ENCODE data around the gene EPN3.

The EPN3 gene

DNA sequence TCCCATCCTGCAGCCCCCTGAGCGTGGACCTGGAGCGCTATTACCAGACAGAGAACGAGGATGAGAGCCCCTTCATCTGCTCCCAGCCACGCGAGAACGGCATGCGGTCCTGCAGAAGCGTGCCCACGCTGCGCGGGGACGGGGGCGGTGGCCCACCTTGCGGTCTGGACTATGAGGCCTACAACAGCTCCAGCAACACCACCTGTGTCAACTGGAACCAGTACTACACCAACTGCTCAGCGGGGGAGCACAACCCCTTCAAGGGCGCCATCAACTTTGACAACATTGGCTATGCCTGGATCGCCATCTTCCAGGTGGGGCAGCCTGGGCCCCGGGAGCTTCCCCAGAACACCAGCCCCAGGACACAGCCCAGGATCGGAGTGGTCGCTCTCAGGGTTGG is 40.0 kb downstream of the EPN3 start:
- no peak for DNase-seq

DNA sequence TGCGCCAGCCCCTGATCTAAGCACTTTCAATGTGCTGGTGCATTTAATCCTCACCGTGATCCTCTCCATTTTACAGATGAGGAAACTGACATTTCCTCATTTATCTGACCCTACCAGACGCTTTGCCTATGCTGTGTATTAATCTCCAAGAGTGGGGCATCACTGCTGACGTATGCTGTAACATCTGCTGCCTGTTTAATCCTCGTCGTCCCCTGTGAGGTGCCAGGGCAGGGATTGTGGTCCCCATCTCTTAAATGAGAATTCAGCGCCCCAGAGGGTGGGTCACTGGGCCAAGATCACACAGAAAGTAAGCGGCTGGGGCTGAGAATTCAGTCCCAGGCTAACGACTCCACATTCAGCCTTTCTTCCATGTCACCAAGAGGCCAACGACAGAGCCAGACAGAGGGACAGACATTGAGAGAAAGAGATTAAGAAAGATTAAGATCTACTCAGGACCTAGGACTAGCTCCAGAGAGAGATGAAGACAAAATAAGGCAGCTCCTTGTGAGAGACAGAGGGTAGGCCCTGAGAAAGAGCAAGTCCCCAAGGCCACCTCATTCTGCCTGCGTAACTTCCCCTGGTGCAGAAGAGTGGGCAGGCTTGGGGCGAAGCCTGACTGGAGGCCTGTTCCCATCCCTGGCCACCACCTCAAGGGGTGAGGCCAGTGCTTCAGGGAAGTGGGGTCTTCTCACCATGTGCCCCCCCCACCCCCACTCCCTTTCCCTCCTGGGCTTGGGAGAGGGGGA is 41.5 kb downstream of the EPN3 start:
- DNase-seq: no peak

DNA sequence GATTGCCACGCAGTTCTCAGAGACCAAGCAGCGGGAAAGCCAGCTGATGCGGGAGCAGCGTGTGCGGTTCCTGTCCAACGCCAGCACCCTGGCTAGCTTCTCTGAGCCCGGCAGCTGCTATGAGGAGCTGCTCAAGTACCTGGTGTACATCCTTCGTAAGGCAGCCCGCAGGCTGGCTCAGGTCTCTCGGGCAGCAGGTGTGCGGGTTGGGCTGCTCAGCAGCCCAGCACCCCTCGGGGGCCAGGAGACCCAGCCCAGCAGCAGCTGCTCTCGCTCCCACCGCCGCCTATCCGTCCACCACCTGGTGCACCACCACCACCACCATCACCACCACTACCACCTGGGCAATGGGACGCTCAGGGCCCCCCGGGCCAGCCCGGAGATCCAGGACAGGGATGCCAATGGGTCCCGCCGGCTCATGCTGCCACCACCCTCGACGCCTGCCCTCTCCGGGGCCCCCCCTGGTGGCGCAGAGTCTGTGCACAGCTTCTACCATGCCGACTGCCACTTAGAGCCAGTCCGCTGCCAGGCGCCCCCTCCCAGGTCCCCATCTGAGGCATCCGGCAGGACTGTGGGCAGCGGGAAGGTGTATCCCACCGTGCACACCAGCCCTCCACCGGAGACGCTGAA is 43.2 kb downstream of the EPN3 start:
- peak; percentile 26 for DNase-seq

DNA sequence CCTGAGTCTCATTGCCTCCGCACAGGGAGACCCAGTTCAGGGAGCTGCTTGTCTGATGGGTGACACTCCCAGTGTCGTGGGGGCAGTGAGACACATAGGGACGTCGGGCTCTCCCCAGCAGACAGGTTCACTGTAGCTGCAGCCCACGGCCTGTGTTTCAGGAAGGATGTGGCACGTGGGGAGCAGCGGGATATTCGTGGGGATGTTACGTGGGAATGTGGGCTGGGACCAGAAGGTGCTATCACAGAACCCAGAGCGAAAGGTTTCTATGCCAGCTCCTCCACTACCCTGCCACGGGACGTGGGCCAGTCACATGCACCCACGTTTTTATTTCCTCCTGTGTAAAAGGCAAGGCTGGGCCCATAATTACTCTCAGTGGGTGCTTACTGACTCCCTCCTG is 44.3 kb downstream of the EPN3 start:
- DNase-seq: no peak

DNA sequence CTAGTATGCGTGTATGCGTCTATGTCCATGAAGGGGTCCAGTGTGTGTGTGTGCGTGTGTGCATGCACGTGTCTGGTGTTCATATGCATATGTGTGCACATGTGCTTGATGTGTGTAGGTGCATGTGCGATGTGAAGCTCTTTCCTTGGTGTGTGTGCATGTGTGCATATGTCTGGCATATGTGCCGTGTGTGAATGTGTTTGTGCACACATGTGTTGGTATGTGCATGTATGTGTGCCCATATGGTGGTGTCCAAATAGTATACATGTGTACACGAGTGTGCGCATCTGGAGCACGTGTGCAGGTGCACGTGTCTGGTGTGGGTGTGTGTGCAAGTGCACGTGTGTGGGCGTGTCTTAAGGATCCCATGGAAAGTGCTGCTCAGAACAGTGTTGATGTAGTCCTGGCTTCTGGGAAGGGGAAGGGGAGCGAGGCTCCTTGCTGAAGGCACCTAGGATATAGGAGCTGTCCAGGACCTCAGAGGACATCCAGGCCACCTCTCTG is 45.0 kb downstream of the EPN3 start:
- DNase-seq: no peak

DNA sequence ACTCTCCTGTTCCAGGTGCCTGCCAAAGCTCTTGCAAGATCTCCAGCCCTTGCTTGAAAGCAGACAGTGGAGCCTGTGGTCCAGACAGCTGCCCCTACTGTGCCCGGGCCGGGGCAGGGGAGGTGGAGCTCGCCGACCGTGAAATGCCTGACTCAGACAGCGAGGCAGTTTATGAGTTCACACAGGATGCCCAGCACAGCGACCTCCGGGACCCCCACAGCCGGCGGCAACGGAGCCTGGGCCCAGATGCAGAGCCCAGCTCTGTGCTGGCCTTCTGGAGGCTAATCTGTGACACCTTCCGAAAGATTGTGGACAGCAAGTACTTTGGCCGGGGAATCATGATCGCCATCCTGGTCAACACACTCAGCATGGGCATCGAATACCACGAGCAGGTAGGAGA is 45.6 kb downstream of the EPN3 start:
- no peak for DNase-seq

DNA sequence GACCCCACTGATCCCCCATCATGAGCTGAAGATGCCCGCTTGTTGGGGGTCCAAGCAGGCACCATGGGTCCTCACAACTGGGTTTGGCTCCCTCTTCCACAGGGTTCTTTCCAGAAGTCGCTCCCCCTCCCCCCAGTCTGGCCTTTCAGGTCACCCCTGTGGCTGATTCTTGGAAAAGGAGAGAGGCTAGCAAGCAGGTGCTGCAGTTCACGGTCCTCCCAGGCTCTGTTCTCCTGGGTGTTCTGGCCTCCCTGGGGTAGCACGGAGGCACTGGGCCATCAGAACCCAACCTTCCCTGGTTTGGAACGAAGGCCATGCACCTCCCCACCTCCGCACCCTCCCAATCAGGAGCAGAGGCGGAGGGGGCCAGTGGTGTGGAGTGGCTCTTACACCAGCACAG is 46.9 kb downstream of the EPN3 start:
- no peak for DNase-seq

DNA sequence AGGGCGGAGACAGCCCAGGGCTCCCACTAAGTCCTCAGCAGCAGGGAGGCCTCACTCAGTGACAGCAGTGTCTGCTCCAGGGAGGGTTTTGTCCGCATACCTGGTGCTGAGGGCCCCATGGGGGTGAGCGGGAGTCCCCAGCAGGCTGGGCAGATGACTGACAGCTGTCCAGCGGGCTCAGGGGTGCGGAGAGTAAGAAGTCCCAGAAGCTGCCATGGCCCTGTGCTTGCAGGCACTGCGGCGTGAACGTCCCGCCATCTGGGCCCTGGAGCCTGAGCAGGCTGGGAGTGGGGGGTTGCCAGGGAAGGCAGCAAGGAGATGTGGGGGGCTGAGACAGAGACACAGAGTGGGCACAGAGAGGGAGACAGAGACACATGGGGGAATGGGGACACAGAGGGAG is 48.1 kb downstream of the EPN3 start:
- DNase-seq: no peak

DNA sequence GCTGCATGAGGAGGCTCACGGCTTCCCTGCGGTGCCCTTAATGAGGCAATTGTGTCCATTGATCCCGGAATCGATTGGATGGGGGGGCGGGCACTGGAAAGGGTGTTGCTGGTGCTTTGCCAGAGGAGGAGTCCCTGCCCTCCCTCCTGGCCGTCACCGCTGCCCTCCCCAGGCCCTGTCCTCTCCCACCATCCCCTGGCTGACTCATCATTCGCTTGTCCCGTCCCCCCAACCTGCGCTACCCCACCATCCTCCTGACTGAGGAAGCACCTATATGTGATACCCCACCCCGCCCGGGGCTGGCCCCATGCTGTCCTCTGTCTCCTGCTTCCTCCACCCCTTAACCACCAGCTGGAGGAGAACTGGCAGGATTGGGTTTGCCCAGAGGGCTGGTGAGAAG is 48.8 kb downstream of the EPN3 start:
- DNase-seq: no peak

DNA sequence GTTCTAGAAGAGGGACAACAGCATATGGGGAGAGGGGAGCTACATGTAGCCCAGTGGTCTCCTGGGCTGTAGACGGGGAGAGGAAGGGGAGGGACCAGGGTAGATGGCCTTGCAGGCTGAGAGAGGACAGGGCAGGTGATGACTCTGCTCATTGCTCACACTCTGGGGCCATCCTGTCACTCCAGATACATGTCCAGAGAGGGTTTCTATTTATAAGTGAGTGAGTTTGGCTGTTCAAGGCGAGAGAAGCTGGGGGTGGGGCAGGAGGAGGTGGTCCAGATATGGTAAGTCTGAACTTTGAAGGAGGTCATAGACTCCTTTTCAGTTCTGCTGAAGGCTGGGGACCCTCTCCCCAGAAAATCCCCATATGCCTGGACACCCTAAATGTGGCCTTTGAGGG is 50.2 kb downstream of the EPN3 start:
- no peak for DNase-seq

DNA sequence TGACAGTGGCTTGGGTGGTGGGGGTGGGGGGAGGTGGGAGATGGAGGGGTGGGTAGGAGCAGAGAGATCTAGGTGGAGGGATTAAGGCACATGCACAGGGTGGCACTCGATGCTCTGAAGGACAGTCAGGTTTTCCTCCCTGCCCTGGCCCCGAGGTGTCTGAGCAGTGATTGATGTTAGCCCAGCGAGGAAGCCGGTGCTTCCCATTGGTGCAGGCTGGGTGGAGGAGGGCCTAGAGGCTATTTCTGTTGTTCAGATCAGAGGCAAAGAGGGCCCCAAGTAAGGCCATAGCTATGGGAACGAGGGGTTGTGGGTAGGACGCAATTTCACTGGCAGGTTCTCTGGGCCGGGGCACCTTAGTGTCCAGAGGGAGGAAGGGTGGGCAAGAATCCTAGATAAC is 51.1 kb downstream of the EPN3 start:
- DNase-seq: no peak

DNA sequence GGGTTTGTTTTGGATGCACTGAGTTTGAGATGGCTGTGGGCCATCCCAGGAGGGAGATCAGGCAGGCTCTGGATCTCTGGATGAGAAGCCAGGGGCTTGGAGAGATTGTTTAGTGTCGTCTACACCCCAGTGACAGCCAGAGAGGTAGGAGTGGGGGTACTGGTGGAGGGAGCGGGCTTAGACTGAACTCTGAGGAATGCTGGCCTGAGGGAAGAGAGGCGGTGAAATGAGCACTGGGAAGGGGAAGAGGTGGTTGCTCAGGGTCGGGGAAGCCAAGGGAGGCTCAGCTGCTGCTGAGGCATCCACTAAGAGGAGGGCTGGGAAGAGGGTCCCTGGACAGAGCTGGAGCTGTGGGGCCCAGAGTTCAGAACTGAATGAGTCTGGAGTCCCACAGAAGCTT is 51.6 kb downstream of the EPN3 start:
- no peak for DNase-seq

DNA sequence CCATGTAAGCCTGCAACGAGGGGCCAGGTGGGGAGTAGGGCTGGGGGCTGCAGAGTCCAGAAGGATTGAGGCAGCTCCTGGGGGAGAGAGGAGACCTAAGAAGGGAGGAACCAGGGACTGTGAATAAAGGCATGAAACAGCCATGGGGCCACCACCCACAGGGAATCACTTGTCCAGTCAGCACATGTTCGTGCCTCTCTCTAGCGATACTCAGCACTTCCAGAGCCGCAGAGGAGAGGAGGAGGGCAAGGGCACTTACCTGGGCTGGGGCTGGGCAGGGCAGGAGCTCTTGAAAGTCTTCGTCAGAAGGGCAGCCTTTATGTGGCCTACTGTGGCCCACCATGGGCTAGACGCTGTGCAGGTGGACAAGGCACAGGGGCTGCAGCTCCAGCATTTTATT is 52.2 kb downstream of the EPN3 start:
- DNase-seq: no peak

DNA sequence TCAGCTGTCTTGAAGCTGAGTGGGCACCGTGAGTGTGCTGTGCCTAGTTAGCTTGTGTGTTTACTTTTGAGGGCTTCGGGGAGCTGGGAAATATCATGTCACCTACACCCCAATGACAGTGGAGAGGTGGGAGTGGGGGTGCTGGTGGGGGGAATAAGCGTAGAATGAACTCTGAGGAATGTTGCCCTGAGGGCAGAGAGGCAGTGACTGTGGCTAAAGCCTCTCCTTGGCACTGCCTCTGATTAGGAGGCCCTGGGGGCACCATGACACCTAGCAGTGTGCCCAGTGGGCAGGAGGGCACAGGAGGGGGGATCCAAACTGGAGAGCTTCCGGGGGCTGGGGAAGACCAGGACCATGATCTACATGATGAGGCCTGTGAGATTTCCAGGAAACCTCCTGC is 52.8 kb downstream of the EPN3 start:
- DNase-seq: no peak

DNA sequence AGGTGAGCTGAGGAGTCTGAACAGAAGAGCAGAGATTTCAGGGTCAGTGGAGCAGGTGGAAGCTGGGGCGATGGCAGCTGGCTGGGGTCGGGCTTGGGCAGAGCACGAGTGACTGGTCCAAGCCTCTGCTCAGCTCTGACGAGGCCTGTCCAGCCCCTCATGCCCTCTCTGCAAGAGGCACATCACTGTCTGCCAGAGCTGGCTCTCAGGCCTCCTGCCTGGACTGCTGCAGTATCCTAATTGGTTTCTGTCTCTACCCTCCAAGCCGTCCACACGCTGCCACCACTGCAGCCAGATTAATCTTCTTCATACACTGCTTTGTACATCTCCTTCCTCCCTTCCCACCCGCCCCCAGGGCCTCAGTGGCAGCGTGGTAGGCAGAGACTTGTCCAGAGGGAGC is 53.4 kb downstream of the EPN3 start:
- DNase-seq: no peak

DNA sequence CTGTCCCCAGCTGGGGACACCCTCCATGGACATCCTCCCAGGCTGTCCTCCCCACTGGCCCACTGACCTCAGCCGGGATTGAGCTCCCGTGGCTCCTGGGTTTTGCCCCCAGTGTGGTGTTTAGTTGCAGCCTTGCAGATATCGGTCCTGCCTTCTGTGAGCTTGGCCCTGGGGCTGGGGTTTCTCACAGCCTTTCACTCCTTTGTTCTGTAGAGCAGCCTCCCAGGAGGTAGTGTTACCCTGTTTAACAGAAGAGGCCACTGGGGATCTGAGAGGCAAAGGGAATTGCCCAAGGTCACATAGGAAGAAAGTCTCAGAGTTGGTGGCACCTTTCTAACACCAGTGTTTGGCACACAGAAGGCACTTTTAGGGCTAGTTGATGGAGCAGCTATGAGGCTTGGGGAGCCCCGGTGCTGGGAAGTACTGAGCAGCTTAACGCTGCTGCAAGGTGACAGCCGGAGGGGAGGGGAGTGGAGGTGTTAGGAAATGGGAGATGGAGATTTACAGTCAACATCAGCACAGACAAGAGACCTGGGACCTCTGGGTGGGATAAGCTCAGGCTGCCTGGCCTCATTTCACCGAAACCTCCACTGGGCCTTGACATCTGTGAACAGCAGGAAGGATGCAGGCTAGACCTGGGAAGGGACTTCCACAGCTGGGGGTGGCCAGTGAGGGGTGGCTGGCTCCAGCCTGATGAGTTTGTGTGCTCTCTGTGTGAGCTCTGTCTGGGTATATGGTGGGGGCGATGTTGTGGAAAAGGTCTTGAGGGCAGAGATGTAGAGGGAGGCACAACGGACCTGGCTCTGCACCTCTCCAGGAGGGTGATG is 54.1 kb downstream of the EPN3 start:
- no peak for DNase-seq

DNA sequence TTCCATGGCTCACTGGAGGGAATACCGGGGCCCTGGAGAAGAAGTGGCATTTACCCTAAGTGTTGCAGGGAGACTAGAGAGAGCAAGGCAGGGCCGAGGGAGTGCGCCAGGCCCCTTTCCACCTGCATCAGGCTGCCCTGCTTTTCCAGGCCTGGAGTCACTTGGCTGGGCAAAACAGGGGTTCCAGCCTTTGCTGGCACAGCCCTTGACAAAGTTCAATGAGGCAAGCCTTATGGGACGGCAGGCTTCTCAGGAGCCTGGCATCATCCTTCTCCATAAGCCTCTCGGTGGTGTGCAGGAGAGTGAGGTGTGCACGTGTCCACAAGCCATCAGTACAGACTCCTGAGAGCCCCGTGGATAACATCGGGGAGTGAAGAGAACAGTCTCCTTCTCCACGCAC is 55.0 kb downstream of the EPN3 start:
- DNase-seq: no peak

DNA sequence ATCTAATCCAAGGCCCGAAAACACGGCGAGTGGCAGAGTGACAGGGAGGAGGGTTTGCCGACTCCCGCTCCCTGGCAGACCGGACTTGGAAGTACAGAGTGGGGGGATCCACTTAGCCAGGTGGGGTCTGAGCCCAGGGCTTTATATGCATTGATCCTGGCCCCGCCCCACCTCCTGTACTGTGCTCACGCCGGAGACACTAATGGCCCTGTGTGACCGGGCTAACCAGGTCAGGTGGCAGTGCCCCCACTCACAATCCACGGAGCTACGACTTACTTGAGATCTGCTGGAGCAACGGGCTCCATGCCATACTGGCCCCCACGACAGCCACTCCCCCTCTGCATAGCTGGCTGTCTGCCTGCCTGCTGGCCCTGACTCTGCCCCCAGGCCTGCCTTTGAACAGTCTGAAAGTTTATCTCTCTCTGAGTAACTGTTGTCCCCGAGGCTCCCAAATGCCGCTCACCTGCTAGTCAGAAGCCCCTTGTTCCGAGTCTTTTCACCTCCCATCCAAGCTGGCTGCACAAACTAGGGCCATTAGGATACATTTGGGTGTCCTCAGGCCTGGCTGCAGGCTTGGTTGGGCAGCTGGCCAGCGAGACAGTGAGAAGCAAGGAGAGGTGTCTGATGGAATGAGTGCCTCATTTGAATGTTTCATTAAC is 56.0 kb downstream of the EPN3 start:
- no peak for DNase-seq

DNA sequence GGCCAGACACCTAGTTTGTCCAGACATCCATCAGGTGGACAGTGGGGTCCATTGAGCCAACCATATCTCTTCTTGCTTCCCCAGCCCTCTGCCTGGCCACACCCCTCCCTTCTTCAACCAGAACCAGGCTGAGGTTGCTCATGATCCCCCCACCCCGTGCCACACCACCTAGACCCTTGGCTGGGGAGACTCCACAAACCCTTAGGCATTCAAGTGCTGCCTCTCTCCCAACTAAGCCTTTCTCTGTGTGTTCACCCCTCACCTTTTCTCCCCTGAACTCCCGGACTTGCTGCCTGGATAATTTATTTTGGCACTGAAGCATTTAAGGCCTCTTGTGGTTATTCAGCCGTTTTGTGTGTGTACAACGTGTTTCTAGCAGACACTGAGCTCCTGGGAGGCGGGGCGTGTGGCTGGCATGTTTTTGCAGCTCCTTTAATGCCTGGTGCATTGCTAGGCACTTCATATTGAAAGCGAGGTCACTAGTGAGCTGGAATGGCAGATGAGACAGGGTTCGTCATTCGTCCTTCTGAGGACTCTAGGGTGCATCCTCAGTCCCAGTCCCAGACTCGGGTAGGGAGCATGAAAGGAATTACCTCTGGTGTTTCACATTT is 56.7 kb downstream of the EPN3 start:
- no peak for DNase-seq

DNA sequence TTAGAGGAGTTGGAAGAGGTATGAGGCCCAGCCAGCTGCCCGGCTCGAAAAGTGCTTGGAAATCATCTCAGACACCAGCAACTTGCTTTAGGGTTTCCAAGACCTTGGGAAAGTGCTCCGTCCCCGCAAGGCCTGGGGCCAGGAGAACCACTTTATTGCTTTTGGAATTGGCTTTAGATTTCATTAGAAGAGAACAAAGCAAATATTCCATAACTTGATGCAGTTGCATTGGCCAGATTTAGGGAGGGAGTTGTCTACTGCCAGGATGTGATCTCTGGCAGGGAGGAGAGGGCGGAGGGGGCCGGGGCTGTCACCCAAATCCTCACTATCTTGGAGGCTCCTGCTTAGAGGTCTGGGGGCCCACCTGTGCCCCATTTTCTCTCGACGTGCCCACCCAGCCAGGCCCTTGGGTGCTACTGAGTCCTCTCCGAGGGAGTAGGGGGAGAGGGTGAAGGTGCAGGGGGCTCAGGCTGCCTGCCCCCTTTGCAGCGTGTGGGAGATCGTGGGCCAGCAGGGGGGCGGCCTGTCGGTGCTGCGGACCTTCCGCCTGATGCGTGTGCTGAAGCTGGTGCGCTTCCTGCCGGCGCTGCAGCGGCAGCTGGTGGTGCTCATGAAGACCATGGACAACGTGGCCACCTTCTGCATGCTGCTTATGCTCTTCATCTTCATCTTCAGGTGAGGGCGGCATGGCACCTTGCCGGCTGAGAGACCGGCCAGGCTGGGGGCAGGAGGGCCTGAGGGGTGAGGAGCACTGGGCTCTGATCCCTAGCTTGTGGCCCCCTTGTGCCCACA is 58.6 kb downstream of the EPN3 start:
- DNase-seq: no peak

DNA sequence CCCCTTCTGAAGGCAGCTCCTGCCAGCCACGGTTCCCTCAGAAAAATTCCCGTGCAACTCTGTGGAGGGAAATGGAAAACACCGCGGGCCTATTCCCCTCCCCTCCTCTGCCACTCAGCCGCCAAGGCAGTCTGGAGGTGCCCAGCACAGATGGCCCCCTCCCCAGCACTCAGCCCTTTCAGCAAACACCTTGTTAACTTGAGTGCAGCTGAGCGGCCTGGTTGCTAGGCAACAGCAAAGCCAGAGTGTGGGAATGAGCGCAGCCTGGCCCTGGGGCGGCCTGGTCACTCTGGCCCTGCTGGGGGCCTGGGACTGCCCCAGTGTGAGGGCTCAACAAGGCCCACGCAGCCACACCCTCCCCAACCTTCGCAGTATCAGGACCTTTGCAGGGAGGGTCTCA is 60.8 kb downstream of the EPN3 start:
- DNase-seq: peak; percentile 60

All from NCI-H1105 (cell line).